GM21423 (cell line): ENCODE measurements around the gene MAT2A.
"Not testable (repeated sequence)": the region's sequence is repeated elsewhere in the genome, so short reads cannot be mapped to it uniquely, and the experiment has no call there.

ENCODE experiments used
- ATAC-seq: cut with Tn5 transposase; IDR thresholded peaks from one replicate; pipeline ENCODE4 v1.9.1; 2021; ENCODE audit warnings: mild to moderate bottlenecking, moderate library complexity; ENCODE audit not compliant: unreplicated experiment

MAT2A gene

GRCh38 chr2:85578243-85579180 is 39.5 kb downstream of the MAT2A start:
- peak; percentile 37 for ATAC-seq

GRCh38 chr2:85579266-85579935 is 40.4 kb downstream of the MAT2A start:
- no peak for ATAC-seq

GRCh38 chr2:85580206-85580605 is 41.2 kb downstream of the MAT2A start:
- ATAC-seq = no peak

DNA sequence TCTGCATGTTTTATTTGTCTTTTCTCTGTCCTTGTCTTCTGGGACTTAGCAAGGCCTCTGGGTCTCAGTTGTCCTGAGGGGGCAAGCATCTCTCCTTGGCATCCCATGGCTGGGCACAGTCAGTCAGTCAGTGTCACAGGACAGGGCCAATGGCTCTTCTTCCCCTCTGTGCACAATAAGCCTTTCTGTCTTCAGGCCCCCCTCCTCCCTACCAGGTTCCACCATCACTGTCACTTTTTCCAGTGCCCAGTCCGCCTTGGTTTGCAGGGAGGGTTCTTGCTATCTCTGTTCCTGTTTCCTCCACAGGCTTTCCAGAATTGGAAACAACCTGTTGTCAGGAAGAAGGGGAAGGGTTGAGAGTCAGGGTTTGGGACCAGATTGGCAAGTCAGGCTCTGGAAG is 43.5 kb downstream of the MAT2A start:
- no peak for ATAC-seq

DNA sequence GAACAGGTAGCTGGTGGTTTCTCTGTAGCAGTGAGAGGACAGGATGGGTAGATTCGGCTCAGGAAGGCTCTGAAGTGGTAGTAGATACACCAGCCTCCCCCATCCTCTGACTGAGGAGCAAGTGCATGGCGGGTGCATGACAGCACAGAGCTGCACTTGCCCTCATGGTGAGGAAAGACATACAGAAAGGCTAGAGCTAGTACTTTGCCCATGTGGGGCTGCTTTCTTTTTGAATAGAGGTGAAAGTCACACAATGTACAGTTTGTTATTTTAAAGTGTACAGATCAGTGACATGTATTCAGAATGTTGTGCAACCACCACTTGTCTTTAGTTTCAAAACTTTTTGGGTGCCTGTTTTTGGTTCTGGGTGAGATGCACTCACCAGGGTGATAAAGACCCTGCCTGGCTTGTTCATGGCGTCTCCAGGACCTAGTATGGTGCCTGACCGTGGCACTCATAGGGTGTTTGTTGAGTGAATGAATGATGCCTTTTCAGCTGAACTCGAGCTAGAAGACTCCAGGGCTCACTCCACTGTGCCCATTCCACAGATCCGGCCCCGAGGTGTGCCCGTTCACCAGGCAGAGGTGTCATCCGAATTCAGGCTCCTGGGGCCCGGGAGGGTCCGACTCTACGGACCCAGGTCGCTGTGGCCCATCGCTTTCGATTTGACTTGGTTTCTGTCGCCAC is 44.8 kb downstream of the MAT2A start:
- peak; percentile 43 for ATAC-seq

- peak; percentile 18 for ATAC-seq
These were observed 45.4 kb downstream of the MAT2A start, which contains the start of gene VAMP5 for GRCh38 chr2:85584354-85584856. Gene VAMP5 (plus strand): TSS chr2:85584431. CDS start chr2:85584491, 60 bp downstream.

DNA sequence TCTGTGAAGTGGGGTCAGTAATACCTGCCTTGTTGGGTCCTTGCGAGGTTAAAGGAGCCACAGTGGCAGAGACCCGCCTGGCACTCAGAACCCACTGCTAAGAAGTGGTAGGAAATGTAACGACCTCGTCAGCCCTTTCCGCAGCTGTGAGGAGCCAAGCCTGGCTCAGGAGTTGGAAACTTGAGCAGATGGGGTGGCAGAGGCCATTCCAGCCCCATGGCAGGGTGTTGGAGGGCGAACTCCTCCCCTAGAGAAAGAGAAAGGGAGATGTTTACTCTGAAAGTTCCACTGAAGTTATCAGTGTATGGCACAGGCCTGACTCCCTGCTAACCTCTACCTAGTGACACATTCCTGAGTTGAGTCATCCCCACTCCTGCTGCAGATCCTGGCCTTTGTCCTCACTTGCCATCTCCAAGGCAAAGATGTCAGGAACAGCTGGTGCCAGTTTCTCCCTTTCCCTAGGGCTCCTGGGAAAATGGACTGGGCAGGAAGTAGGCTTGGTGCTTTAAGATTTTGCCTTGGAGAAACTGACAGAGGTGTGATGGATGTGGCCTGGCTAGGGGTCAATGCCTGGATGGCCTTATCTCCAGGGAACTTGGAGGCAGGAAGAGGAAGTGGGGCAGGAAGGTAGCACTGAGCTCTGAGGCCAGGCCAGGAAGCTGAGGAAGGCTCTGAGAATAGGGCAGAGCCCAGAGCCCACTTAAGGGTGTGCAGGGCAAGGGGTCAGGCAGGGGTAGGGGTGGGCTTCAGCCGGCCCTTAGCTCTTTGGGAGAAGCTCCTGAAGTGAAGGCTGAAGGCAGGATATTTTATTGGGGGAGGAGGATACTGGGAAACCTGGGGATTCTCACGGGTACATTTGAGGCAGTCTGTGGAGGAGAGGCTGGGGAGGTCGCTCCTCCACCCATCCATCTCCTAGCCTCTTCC is 46.2 kb downstream of the MAT2A start:
- ATAC-seq = peak; percentile 31

GRCh38 chr2:85585781-85586105 is 46.8 kb downstream of the MAT2A start:
- no peak for ATAC-seq

DNA sequence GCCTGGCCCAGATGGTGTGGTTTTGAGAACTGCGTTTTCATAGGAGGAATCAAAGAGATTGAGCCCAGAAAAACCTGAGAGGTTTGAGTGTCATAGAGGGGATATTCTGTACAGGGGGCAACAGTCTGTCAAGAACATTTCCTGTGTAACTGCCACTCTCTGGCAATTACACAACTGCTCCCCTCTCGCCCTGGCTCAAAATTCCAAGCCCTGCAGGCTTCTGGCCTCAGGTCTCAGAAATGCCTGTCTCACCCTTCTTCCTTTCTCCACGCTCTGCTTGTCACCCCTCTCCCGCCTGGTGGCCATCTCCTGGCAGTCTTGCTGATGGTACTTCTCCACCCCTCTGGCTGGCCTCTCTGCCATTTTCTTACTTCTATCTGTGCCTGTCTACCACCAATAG is 49.3 kb downstream of the MAT2A start:
- no peak for ATAC-seq

GRCh38 chr2:85588645-85589044 is 49.7 kb downstream of the MAT2A start:
- ATAC-seq = no peak

DNA sequence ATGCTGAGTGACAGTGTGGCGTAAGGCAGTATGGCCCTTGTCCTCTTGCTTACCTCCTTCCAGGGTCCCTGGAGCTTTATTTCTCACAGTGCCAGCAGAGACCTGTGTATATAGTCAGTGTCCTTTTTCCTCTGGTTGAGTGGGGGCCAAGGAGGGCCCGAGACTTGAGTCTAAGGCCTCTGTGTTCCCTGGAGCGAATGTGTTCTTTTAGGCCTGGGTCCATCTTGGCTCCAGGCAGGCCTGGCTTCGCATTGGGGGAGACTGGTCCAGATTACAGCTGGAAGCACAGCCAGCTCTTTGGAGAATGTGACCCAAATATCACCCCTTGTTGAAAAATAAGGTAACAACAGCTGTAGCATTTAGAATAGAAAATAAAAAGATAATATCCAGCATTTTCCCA is 50.2 kb downstream of the MAT2A start:
- no peak for ATAC-seq

DNA sequence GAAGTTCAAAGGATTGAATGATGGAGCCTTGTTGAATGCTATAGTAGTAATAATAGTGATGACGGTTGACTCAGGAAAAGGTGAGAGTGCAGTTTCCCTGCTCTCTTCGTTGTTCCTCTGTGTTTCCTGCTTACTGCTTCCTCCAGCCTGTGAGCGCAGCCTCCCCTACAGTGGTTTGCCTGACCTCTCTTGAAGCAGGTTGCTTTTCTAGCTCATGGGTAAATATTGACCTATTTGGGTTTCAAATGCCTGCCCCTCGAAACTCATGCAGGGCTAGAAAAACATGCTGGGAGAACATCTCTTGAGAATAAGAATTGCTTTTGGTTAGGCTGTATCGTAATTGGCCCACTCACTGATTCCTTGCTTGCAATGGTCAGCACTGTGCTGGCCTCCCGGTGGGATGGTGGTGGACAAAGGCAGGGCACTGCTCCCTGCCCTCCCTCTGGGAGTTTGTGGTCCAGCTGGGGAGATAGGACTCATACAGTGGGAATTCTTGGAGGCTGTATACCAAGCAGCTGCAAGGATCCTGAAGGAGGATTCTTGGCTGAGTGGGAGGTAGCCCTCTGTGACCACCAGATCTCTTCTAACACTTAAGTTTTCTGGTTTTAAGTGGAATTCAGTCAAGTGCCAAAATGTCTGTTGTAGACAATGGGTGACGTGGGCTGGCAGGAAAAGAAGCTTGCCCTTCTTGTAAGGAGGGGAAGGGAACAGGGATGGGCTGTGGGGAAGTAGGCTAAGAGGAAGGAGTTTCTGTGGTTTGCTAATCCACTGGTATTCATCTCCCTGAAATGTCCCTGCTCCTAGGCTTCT is 51.2 kb downstream of the MAT2A start:
- ATAC-seq = no peak

- no peak for ATAC-seq
These were observed 52.0 kb downstream of the MAT2A start for GRCh38 chr2:85590950-85591349.

DNA sequence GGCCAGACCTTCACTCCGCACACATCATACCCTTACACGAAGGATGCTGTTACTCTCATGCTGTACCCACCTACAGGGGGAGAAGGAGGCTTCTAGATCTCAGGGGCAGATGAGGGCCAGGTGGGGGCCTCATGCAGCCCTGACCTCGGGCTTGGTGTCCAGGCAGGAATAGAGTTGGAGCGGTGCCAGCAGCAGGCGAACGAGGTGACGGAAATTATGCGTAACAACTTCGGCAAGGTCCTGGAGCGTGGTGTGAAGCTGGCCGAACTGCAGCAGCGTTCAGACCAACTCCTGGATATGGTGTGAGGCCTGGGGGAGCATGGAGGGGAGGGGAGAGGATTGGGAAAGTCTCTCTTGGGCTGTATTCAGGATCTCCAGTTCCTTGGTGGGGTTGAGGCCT is 52.6 kb downstream of the MAT2A start:
- ATAC-seq = no peak

DNA sequence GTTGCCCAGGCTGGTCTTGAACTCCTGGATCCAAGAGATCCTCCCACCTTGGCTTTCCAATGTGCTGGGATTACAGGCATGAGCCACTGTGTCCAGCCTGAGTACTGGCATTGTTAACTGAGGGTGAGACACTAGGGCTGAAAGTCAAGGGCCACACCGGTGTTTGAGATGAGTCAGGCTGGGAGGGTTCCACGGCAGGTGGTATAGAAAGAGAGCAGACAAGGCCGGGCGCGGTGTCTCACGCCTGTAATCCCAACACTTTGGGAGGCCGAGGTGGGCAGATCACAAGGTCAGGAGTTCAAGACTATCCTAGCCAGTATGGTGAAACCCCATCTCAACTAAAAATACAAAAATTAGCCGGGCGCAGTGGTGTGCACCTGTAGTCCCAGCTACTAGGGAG is 53.3 kb downstream of the MAT2A start:
- not testable (repeated sequence) for ATAC-seq

GRCh38 chr2:85593023-85593422 is 54.1 kb downstream of the MAT2A start:
- no peak for ATAC-seq
